ENCODE results near the gene UST. TPM values are rescaled to one million over a fixed set of nuclear protein-coding genes. Genes with fewer than 3 reads are reported as not detected.

UST gene
- polyA plus RNA-seq, 1 donor from 2014 or later = 7.5 TPM

- no peak overlapping the region for H3K27ac ChIP-seq (ENCODE audit: low read length)
- no peak overlapping the region for H3K4me2 ChIP-seq (ENCODE audit: low read length)
- H3K4me3 ChIP-seq (ENCODE audit: low read length) = no peak overlapping the region
- no peaks in the 10 kb centered on the region for H3K9me3 ChIP-seq (ENCODE audit: low read length)
- H3K9me2 ChIP-seq (ENCODE audit: insufficient read depth, low read length) = no peaks in the 10 kb centered on the region
- TF ChIP-seq POLR2AphosphoS5 (IDR thresholded peaks at IDR 0.05) (no peak), EZH2 (IDR thresholded peaks at IDR 0.05; ENCODE audit: borderline replicate concordance, insufficient read depth, low read length, poor library complexity, severe bottlenecking) (no peak), RAD21 (conservative IDR thresholded peaks at IDR 0.05) (no peak), EP300 (conservative IDR thresholded peaks at IDR 0.05; ENCODE audit: poor library complexity, severe bottlenecking) (peak; percentile 34)
- H3K9ac ChIP-seq (ENCODE audit: low read length) = no peak overlapping the region
- H4K20me1 ChIP-seq (ENCODE audit: insufficient read depth) = no peaks in the 10 kb centered on the region
- H3K36me3 ChIP-seq (ENCODE audit: insufficient read depth, low read length) = no peaks in the 10 kb centered on the region
- no peak overlapping the region for H2AFZ ChIP-seq (ENCODE audit: low read depth, low read length)
- H3F3A ChIP-seq (ENCODE audit: insufficient read depth, low read length, poor library complexity, severe bottlenecking) = no peaks in the 10 kb centered on the region
- no peaks in the 10 kb centered on the region for H3K79me2 ChIP-seq (replicated peaks; ENCODE audit: insufficient read depth, low read length)
- no peaks in the 10 kb centered on the region for H3K27me3 ChIP-seq (ENCODE audit: insufficient read depth, low read depth, low read length)
Measured at GRCh38 chr6:148935705-148936435, 189.0 kb downstream of the UST start.

GRCh38 chr6:148943451-148943850 is 196.6 kb downstream of the UST start:
- Histone ChIP-seq H3K9ac (ENCODE audit: low read length) (no peak overlapping the region), H3K27ac (ENCODE audit: low read length) (no peak overlapping the region), H3K36me3 (ENCODE audit: insufficient read depth, low read length) (no peaks in the 10 kb centered on the region), H3K4me2 (ENCODE audit: low read length) (no peak overlapping the region), H3K27me3 (ENCODE audit: insufficient read depth, low read depth, low read length) (no peaks in the 10 kb centered on the region), H3K9me3 (ENCODE audit: low read length) (no peaks in the 10 kb centered on the region), H3K4me3 (ENCODE audit: low read length) (no peak overlapping the region), H2AFZ (ENCODE audit: low read depth, low read length) (no peak overlapping the region), H4K20me1 (ENCODE audit: insufficient read depth) (no peaks in the 10 kb centered on the region), H3K79me2 (replicated peaks; ENCODE audit: insufficient read depth, low read length) (no peaks in the 10 kb centered on the region), H3F3A (ENCODE audit: insufficient read depth, low read length, poor library complexity, severe bottlenecking) (no peaks in the 10 kb centered on the region), H3K9me2 (ENCODE audit: insufficient read depth, low read length) (no peaks in the 10 kb centered on the region)
- TF ChIP-seq EP300 (conservative IDR thresholded peaks at IDR 0.05; ENCODE audit: poor library complexity, severe bottlenecking) = no peak
- no peak for TF ChIP-seq CTCF (IDR thresholded peaks at IDR 0.05; ENCODE audit: poor library complexity, severe bottlenecking)
- no peak for TF ChIP-seq EZH2 (IDR thresholded peaks at IDR 0.05; ENCODE audit: borderline replicate concordance, insufficient read depth, low read length, poor library complexity, severe bottlenecking)
- no peak for TF ChIP-seq RAD21 (conservative IDR thresholded peaks at IDR 0.05)
- no peak for TF ChIP-seq SMC3 (conservative IDR thresholded peaks at IDR 0.05; ENCODE audit: poor library complexity)
- no peak for TF ChIP-seq REST (IDR thresholded peaks at IDR 0.05; ENCODE audit: borderline replicate concordance)
- no peak for TF ChIP-seq MXI1 (conservative IDR thresholded peaks at IDR 0.05; ENCODE audit: poor library complexity, severe bottlenecking)
- no peak for TF ChIP-seq POLR2AphosphoS5 (IDR thresholded peaks at IDR 0.05)
- no peak for TF ChIP-seq TAF1 (IDR thresholded peaks at IDR 0.05; ENCODE audit: low read depth)
